HG02852 (cell line): Measurements from ENCODE around the gene POLR2I.
"Not testable (repeated sequence)": the region's sequence is repeated elsewhere in the genome, so short reads cannot be mapped to it uniquely, and the experiment has no call there.

ENCODE experiments used
- ATAC-seq: cut with Tn5 transposase; IDR thresholded peaks from one replicate; pipeline ENCODE4 v1.9.1; 2021; ENCODE audit warnings: mild to moderate bottlenecking, moderate library complexity; ENCODE audit not compliant: unreplicated experiment

The POLR2I gene

GRCh38 chr19:36134867-36135266 lies 20.2 kb upstream of the POLR2I start:
- not testable (repeated sequence) for ATAC-seq

GRCh38 chr19:36131221-36131620 lies 16.5 kb upstream of the POLR2I start:
- not testable (repeated sequence) for ATAC-seq

GRCh38 chr19:36128392-36128736 lies 13.7 kb upstream of the POLR2I start:
- peak; percentile 9 for ATAC-seq

GRCh38 chr19:36125557-36125956 lies 10.9 kb upstream of the POLR2I start:
- no peak for ATAC-seq

- ATAC-seq, result no peak
Measured at GRCh38 chr19:36121486-36122124, 6.9 kb upstream of the POLR2I start.

- ATAC-seq, result no peak
Measured at GRCh38 chr19:36120984-36121358, 6.3 kb upstream of the POLR2I start.

- no peak for ATAC-seq
Measured at GRCh38 chr19:36120092-36120983, 5.7 kb upstream of the POLR2I start.

GRCh38 chr19:36116344-36116637 lies 1.6 kb upstream of the POLR2I start:
- no peak for ATAC-seq

GRCh38 chr19:36115453-36116343 lies 1.0 kb upstream of the POLR2I start, which contains the start of gene TBCB:
Gene TBCB (plus strand): TSS chr19:36115468. CDS start chr19:36115561, 93 bp downstream.
- ATAC-seq, result no peak

GRCh38 chr19:36113894-36114720 lies 568 bp downstream of the POLR2I start:
- peak; percentile 1 for ATAC-seq

GRCh38 chr19:36113425-36113824 lies 1.2 kb downstream of the POLR2I start:
- ATAC-seq, result no peak

GRCh38 chr19:36112678-36113077 lies 2.0 kb downstream of the POLR2I start:
- ATAC-seq, result no peak

- ATAC-seq, result no peak
Measured at GRCh38 chr19:36111200-36111539, 3.5 kb downstream of the POLR2I start.

- ATAC-seq, result no peak
Measured at GRCh38 chr19:36110487-36111199, 4.0 kb downstream of the POLR2I start, which contains the start of gene OVOL3. Gene OVOL3 (plus strand): TSS chr19:36111143. CDS start chr19:36111203, 60 bp downstream.

GRCh38 chr19:36108684-36109083 lies 6.0 kb downstream of the POLR2I start:
- ATAC-seq, result no peak

GRCh38 chr19:36106991-36107390 lies 7.7 kb downstream of the POLR2I start:
- ATAC-seq, result no peak

- ATAC-seq, result no peak
Measured at GRCh38 chr19:36106441-36106840, 8.2 kb downstream of the POLR2I start.

GRCh38 chr19:36103842-36104552 lies 10.7 kb downstream of the POLR2I start:
- no peak for ATAC-seq

- no peak for ATAC-seq
Measured at GRCh38 chr19:36103040-36103626, 11.5 kb downstream of the POLR2I start.
